Heart right ventricle (tissue), 16 donors: ENCODE measurements around the gene MED26. TPM values are rescaled to one million over a fixed set of nuclear protein-coding genes. Genes with fewer than 3 reads are reported as not detected.
A peak's percentile ranks its signal among the peaks of the same experiment; 100 is the strongest.

Experiments
- ATAC-seq, 8 donors: fragments of 200-7000 bp; cut with Tn5 transposase; one replicate each; pipeline ENCODE4 v1.9.1; 2020; ENCODE audit warnings: mild to moderate bottlenecking in 8 of 8, moderate library complexity in 8 of 8, moderate number of reproducible peaks in 1 of 8
- DNase-seq, 2 donors: peaks; one replicate each; pipeline ENCODE4 v3.0.0-alpha.2; 2020
- H3K27ac ChIP-seq, 10 donors: fragments of 200-600 bp; sonication (generic) in 2 of 10; one replicate each; pipeline versions ENCODE4 v1.5.0 to v1.8.0; 2020 to 2022; ENCODE audit warnings: mild to moderate bottlenecking in 3 of 10
- H3K27me3 ChIP-seq, 7 donors: fragments of 200-600 bp; one replicate each; pipeline ENCODE4 v1.8.0; 2021 to 2022; ENCODE audit warnings: mild to moderate bottlenecking in 2 of 7
- H3K36me3 ChIP-seq, 9 donors: fragments of 200-600 bp; sonication (generic) in 1 of 9; one replicate each; pipeline versions ENCODE4 v1.5.0 to v1.8.0; 2020 to 2022; ENCODE audit warnings: mild to moderate bottlenecking in 2 of 9
- H3K4me1 ChIP-seq, 9 donors: fragments of 200-600 bp; sonication (generic) in 1 of 9; one replicate each; pipeline versions ENCODE4 v1.5.0 to v1.8.0; 2020 to 2022; ENCODE audit warnings: mild to moderate bottlenecking in 4 of 9
- H3K4me3 ChIP-seq, 10 donors: fragments of 200-600 bp; sonication (generic) in 2 of 10; one replicate each; pipeline versions ENCODE4 v1.5.0 to v1.8.0; 2020 to 2022; ENCODE audit warnings: mild to moderate bottlenecking in 7 of 10, moderate library complexity in 2 of 10
- H3K9me3 ChIP-seq, 11 donors: fragments of 200-600 bp in 10 of 11; sonication (generic) in 2 of 11; one replicate each; pipeline versions ENCODE4 v1.5.0 to v1.8.0; 2013 to 2022; ENCODE audit warnings: mild to moderate bottlenecking in 2 of 11, control low read depth in 1 of 11, moderate library complexity in 1 of 11
- CTCF ChIP-seq, 9 donors: fragments of 200-600 bp; sonication (generic) in 2 of 9; IDR thresholded peaks; one replicate each; pipeline versions ENCODE4 v1.5.0 to v1.8.0; 2021 to 2022; ENCODE audit warnings: antibody characterized with exemption in 9 of 9, mild to moderate bottlenecking in 5 of 9, moderate library complexity in 1 of 9
- WGBS, 2 donors: extraction: QIAGEN DNeasy Blood & Tissue Kit; methylation state at CpG; one replicate each; pipeline ENCODE4 v1.1.7; 2013; ENCODE audit warnings: inconsistent platforms in 1 of 2; 5-methylcytosine and 5-hydroxymethylcytosine counted together
- intact Hi-C, 10 donors: fragments of 100-400 bp; cut with DNase I; formaldehyde crosslinking; loops; one replicate each; pipeline versions ENCODE4 v1.11.1 to v1.14.2; 2022
- polyA plus RNA-seq, 2 donors: library from polyadenylated mRNA; stranded (reverse); fragments of 200-250 nt; gene quantifications; one replicate each; pipeline ENCODE4 v1.2.3, GENCODE V29; 2013
- total RNA-seq, 10 donors: library from RNA; stranded (reverse); fragmentation: NEBNext Ultra II Directional in 3 of 10; extraction: Animal tissue kit (Norgen Biotek cat#: 25700) in 3 of 10; gene quantifications; one replicate each; pipeline versions ENCODE4 v1.2.1 to v1.2.4, GENCODE V29; 2021 to 2023
- donor health status: Arrhythmogenic right ventricular cardiomyopathy.
- donor health status: ischemic (EF 13 %, LVEDD 7.1; RV severe dilation, severe dysfunction).
- donor health status: healthy with polysubstance abuse.
- donor health status: DM: no; HTN: yes; CAD: no.
- donor health status: DM: no; HTN: no; CAD: no.
- donor health status: ischemic (EF 25% LVEDD 6.9; RV normal size, moderate dysfunction).
- donor health status: ischemic (EF 25% LVEDD 5.7; RV mildly dilated, moderate dysfunction).
- donor health status: healthy.
- donor health status: DM: yes; HTN: yes; CAD: no.
- donor health status: Ischemic cardiomyopathy.
- donor health status: ischemic (EF 35%, LVEDD 5.7; RV mildly dilated, moderate dysfunction).
- donor health status: nonischemic (EF 11% LVEDD 7.7; RV severe dilation, severe dysfunction).
- donor health status: DM: yes; HTN: yes; CAD: no.
- donor health status: PGD.
- donor health status: ischemic (EF 29% LVEDD 5.4; RV normal size, mild dysfunction).
- donor health status: nonischemic (EF 23%, LVEDD 6.1; RV moderate dilation, normal function).

MED26 gene
- total and polyA plus RNA-seq, 12 donors = 3.3 to 6.9 (median 4.6) TPM

DNA sequence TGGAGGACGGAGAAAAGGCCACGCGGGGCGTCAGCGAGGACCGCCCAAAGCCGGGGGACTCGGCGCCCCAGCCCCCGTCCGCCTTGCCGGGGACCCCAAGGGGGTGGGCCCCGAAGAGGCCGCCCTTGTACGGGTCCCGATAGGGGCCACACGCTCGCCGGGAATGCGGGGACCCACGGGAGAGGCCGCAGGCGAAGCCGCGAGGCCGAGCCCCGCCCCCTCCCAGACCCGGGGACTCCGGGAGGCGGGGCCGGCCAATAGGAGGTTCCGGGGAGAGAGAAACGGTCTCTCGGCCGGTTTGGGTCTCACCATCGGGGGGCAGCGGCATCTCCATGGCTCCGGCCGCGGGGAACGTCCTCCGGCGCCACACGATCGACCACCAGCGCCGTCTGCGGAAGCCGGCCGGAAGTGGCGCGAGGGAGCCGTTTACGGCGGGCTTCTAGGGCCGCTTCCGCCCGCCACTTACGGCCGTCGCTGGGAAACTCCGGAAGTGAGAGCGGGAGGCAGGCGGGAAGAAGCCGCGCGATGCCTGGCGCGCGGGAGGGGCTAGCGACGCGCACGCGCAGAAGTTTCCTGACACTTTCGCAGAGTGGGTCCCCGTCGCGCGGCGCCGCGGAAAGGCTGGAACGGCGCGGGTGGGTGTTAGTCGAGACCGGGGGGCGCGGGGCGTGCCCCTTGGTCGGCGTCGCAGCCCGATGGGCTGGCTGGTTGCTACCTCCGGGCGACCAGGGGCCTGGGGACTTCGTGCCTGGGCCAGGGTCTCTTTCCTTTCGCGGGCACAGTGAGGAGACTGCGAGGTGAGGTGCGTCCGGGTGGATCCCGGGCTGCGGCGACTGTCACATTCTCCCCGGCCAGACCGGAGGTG lies 85.7 kb downstream of the MED26 start, which contains the start of gene CHERP:
TSS of gene CHERP (minus strand) at position 393 of the 865 bp plus-strand sequence. CDS start at position 334, 59 bp downstream.
- Histone ChIP-seq H3K36me3 (peaks cover 0 to 38% (median 0%) of the 10 kb centered on the region in 9 donors), H3K4me3 (peak within 1 kb of the TSS; percentile 76 to 100 (median 90)), H3K4me1 (peaks cover 17 to 50% (median 38%) of the 10 kb centered on the region in 9 donors), H3K27ac (peak within 1 kb of the TSS; percentile 80 to 97 (median 90)), H3K27me3 (no peaks in the 10 kb centered on the region), H3K9me3 (no peaks in the 10 kb centered on the region)
- ATAC-seq = peak; percentile 96 to 98 (median 98)
- 0% methylated on average over 106 to 108 of the region's 108 CpGs for WGBS, 2 donors
- peak; percentile 94 to 96 for DNase-seq
- intact Hi-C loops = loop anchor here in 1 of 10 donors (5.0 kb wide), 1 partner anchor 45 kb away; the partner anchor contains the start of genes C19orf44 and CALR3
- TF ChIP-seq CTCF (IDR thresholded peaks at IDR 0.05) = peak in 1 of 9 donors; percentile 2

DNA sequence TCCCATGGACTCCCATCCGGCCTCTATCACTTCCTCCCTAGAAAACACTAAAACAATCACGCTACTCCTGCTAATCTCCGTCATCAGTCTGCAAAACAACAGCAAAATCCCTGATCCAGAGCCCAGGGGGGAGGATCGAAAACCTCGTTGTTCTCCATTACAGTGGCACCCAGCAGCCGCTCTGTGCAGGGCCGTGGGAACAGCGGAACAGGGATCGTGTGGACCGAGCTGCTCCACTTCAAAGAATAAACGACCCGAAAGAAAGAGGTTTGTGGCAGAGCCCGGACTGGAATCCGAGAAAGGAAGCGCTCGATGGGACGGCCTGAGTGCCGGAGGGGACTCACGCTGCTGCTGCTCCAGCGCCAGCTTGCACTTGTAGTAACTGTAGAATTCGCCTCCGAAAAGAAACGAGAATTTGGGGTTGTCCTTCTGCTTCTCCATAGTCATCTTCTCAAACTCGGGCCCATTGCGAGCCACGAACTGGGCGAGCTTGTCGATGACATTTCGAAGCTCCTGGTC lies 86.4 kb downstream of the MED26 start:
- intact Hi-C loops = loop anchor here in 1 of 10 donors (5.0 kb wide), 1 partner anchor 44 kb away; the partner anchor contains the start of genes C19orf44 and CALR3
- peaks cover 17 to 50% (median 38%) of the 10 kb centered on the region in 9 donors for H3K4me1 ChIP-seq
- no peaks in the 10 kb centered on the region for H3K27me3 ChIP-seq
- no peak for ATAC-seq
- DNase-seq = no peak
- H3K36me3 ChIP-seq = peaks cover 0 to 45% (median 0%) of the 10 kb centered on the region in 9 donors
- WGBS, 2 donors = 0 to 1% methylated on average over 29 of the region's 29 CpGs
- H3K4me3 ChIP-seq = peak overlapping the region; percentile 76 to 100 (median 90)
- TF ChIP-seq CTCF (IDR thresholded peaks at IDR 0.05) = no peak
- H3K27ac ChIP-seq = peak overlapping the region; percentile 80 to 97 (median 90)
- H3K9me3 ChIP-seq = no peaks in the 10 kb centered on the region

DNA sequence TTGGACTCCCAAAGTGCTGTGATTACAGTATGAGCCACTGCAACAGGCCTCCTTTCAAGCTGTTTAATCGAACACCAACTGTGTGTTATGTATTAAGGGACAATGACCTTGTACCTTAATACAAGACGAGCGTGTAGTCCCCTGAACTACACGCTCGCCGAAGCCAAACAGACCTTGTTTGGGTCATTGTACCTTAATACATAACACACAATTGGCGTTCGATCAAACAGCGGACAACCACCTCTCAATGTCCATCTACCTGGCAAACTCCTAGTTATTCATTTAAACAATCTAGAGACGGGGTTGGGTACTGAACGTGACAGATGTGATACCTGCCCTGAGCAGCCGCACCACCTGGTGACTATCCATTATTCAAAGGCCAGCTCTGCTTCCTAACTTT lies 87.1 kb downstream of the MED26 start:
- no peaks in the 10 kb centered on the region for H3K9me3 ChIP-seq
- H3K4me3 ChIP-seq = peak overlapping the region in 9 of 10 donors; percentile 82 to 100 (median 91)
- intact Hi-C loops = loop anchor here in 1 of 10 donors (5.0 kb wide), 1 partner anchor 44 kb away; the partner anchor contains the start of genes C19orf44 and CALR3
- H3K27me3 ChIP-seq = no peaks in the 10 kb centered on the region
- no peak for DNase-seq
- H3K27ac ChIP-seq = peak overlapping the region in 2 of 10 donors; percentile 95 to 97
- no peak for TF ChIP-seq CTCF (IDR thresholded peaks at IDR 0.05)
- ATAC-seq = no peak
- peaks cover 17 to 50% (median 38%) of the 10 kb centered on the region in 9 donors for H3K4me1 ChIP-seq
- WGBS, 2 donors = 80 to 82% methylated on average over 12 of the region's 12 CpGs
- peaks cover 0 to 51% (median 0%) of the 10 kb centered on the region in 9 donors for H3K36me3 ChIP-seq

DNA sequence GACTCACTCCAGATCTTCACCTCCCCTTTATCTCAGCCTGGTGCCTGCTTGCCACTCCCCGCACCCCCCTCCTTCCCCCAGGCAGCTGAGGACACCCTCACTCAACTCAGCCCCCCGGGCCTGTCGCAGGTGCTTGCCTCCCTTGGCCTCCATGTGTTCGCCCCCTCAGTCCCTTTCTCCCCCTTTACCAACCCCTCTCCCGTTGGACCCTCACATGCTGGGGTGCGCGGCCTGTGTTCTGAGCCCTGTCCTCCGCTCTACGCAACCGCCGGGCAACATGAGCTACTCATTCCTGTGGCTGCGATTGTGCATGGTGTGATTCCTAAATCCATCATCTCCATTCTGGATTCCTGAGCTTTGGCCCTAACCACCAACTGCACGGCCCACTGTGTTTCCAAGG lies 90.9 kb downstream of the MED26 start:
- WGBS, 2 donors = 92 to 93% methylated on average over 13 of the region's 13 CpGs
- no peaks in the 10 kb centered on the region for H3K9me3 ChIP-seq
- DNase-seq (no peak), ATAC-seq (no peak)
- H3K4me1 ChIP-seq = peaks cover 12 to 37% (median 23%) of the 10 kb centered on the region in 9 donors
- peaks cover 0 to 80% (median 31%) of the 10 kb centered on the region in 9 donors for H3K36me3 ChIP-seq
- H3K4me3 ChIP-seq = no peak overlapping the region
- TF ChIP-seq CTCF (IDR thresholded peaks at IDR 0.05) = no peak
- no peaks in the 10 kb centered on the region for H3K27me3 ChIP-seq
- H3K27ac ChIP-seq = no peak overlapping the region
- intact Hi-C loops = no loop called here
